Stomach (tissue), 9 donors: ENCODE measurements around the gene KMT5C. TPM values are rescaled to one million over a fixed set of nuclear protein-coding genes. Genes with fewer than 3 reads are reported as not detected.
A peak's percentile ranks its signal among the peaks of the same experiment; 100 is the strongest.

ENCODE experiments used
- DNase-seq, 2 donors: peaks; one replicate each; pipeline versions ENCODE4 v3.0.0 to v3.0.0-alpha.2; 2013 to 2019
- H3K27ac ChIP-seq, 5 donors: fragments of 200-600 bp in 4 of 5; sonication (generic) in 4 of 5; one replicate each; pipeline ENCODE4 v1.5.1; 2013 to 2019; ENCODE audit warnings: mild to moderate bottlenecking in 1 of 5, moderate library complexity in 1 of 5
- H3K27me3 ChIP-seq, 3 donors: fragments of 200-600 bp; sonication (generic); one replicate each; pipeline ENCODE4 v1.5.1; 2017 to 2019; ENCODE audit warnings: mixed run types in 1 of 3
- H3K36me3 ChIP-seq, 4 donors: fragments of 200-600 bp; sonication (generic); 1 replicate in 3 of 4; 2 replicates in 1 of 4; pipeline ENCODE4 v1.5.1; 2016 to 2019
- H3K4me1 ChIP-seq, 4 donors: fragments of 200-600 bp; sonication (generic); one replicate each; pipeline ENCODE4 v1.5.1; 2016 to 2019
- H3K4me3 ChIP-seq, 4 donors: fragments of 200-600 bp; sonication (generic) in 3 of 4; one replicate each; pipeline ENCODE4 v1.5.1; 2016 to 2019; ENCODE audit warnings: mild to moderate bottlenecking in 1 of 4
- H3K9me3 ChIP-seq, 4 donors: fragments of 200-600 bp; sonication (generic); one replicate each; pipeline ENCODE4 v1.5.1; 2016 to 2019
- CTCF ChIP-seq, 7 experiments: fragments of 450-650 bp in 4 of 7; fragments of 200-600 bp in 3 of 7; sonication (generic) in 3 of 7; IDR thresholded peaks; one replicate each; pipeline ENCODE4 v1.5.1; 2016 to 2019; ENCODE audit warnings: antibody characterized with exemption in 7 of 7, control low read depth in 2 of 7, mild to moderate bottlenecking in 1 of 7
- EP300 ChIP-seq: sonication (generic); formaldehyde crosslinking; IDR thresholded peaks from one replicate; pipeline ENCODE4 v1.6.1; 2017; ENCODE audit warnings: antibody characterized with exemption
- POLR2A ChIP-seq, 4 donors: fragments of 450-650 bp; IDR thresholded peaks; one replicate each; pipeline ENCODE4 v1.6.1; 2016; ENCODE audit warnings: antibody characterized with exemption in 4 of 4, control low read depth in 2 of 4, mild to moderate bottlenecking in 1 of 4, moderate library complexity in 1 of 4
- POLR2AphosphoS5 ChIP-seq, 3 donors: sonication (generic); formaldehyde crosslinking; IDR thresholded peaks; one replicate each; pipeline ENCODE4 v1.6.1; 2016; ENCODE audit warnings: antibody characterized with exemption in 3 of 3
- WGBS, 5 donors: extraction: QIAGEN DNeasy Blood & Tissue Kit in 3 of 5; methylation state at CpG; one replicate each; pipeline versions ENCODE4 v1.1.5 to v1.1.7; 2013 to 2018; 5-methylcytosine and 5-hydroxymethylcytosine counted together
- intact Hi-C: fragments of 100-400 bp; cut with DNase I; formaldehyde crosslinking; loops from one replicate; pipeline ENCODE4 v1.15.1; 2023; ENCODE audit warnings: low total_unique reads
- polyA plus RNA-seq, 3 donors: library from polyadenylated mRNA; stranded (reverse); fragments of 200-250 nt; gene quantifications; one replicate each; pipeline ENCODE4 v1.2.3, GENCODE V29; 2013
- total RNA-seq, 5 donors: library from RNA; depleted of rRNA; stranded (reverse); fragments of >200 nt; gene quantifications; one replicate each; pipeline versions ENCODE4 v1.1.0 to v1.2.3, GENCODE V29; 2014 to 2016
- donor health status: healthy with polysubstance abuse.
- donor health status: Bipolar disorder and iron deficiency.
- donor health status: healthy.

KMT5C gene
- total and polyA plus RNA-seq, 8 donors: 2.7 to 122 (median 12.2) TPM

GRCh38 chr19:55300886-55301458 lies 38.7 kb upstream of the KMT5C start:
- peaks cover 0 to 28% (median 12%) of the 10 kb centered on the region in 4 donors for H3K36me3 ChIP-seq
- peaks cover 0 to 7% (median 0%) of the 10 kb centered on the region in 3 donors for H3K27me3 ChIP-seq
- peaks cover 7 to 12% (median 12%) of the 10 kb centered on the region in 4 donors for H3K4me1 ChIP-seq
- intact Hi-C loops: loop anchor here (10.0 kb wide), 1 partner anchor 114 kb away; no protein-coding TSS in a partner anchor
- TF ChIP-seq POLR2AphosphoS5 (IDR thresholded peaks at IDR 0.05) (no peak), POLR2A (IDR thresholded peaks at IDR 0.05) (no peak), EP300 (no peak), CTCF (IDR thresholded peaks at IDR 0.05) (no peak)
- H3K27ac ChIP-seq: no peak overlapping the region
- 71 to 77% (median 72%) methylated on average over 15 of the region's 15 CpGs for WGBS, 5 donors
- no peaks in the 10 kb centered on the region for H3K9me3 ChIP-seq
- H3K4me3 ChIP-seq: peak overlapping the region in 1 of 4 donors; percentile 40
- no peak for DNase-seq

GRCh38 chr19:55301459-55302317 lies 38.0 kb upstream of the KMT5C start:
- intact Hi-C loops: loop anchor here (10.0 kb wide), 1 partner anchor 113 kb away; no protein-coding TSS in a partner anchor
- Histone ChIP-seq H3K4me3 (peak overlapping the region; percentile 27 to 40 (median 37)), H3K27me3 (peaks cover 0 to 7% (median 0%) of the 10 kb centered on the region in 3 donors), H3K36me3 (peaks cover 0 to 32% (median 18%) of the 10 kb centered on the region in 4 donors), H3K9me3 (no peaks in the 10 kb centered on the region), H3K27ac (peak overlapping the region in 2 of 5 donors; percentile 13 to 30), H3K4me1 (peaks cover 7 to 12% (median 12%) of the 10 kb centered on the region in 4 donors)
- peak; percentile 91 to 95 for DNase-seq
- TF ChIP-seq POLR2A (IDR thresholded peaks at IDR 0.05) (no peak), POLR2AphosphoS5 (IDR thresholded peaks at IDR 0.05) (peak in 2 of 3 donors; percentile 41 to 79), CTCF (IDR thresholded peaks at IDR 0.05) (peak in 5 of 7 experiments; percentile 85 to 100 (median 99))
- 10 to 16% (median 13%) methylated on average over 27 to 42 of the region's 42 CpGs for WGBS, 5 donors

- Histone ChIP-seq H3K36me3 (peaks cover 0 to 35% (median 21%) of the 10 kb centered on the region in 4 donors), H3K4me1 (peaks cover 7 to 12% (median 12%) of the 10 kb centered on the region in 4 donors), H3K27ac (peak overlapping the region in 1 of 5 donors; percentile 30), H3K4me3 (peak overlapping the region; percentile 27 to 40 (median 37)), H3K27me3 (peaks cover 0 to 7% (median 0%) of the 10 kb centered on the region in 3 donors), H3K9me3 (no peaks in the 10 kb centered on the region)
- no peak for DNase-seq
- TF ChIP-seq POLR2A (IDR thresholded peaks at IDR 0.05) (no peak), CTCF (IDR thresholded peaks at IDR 0.05) (no peak), POLR2AphosphoS5 (IDR thresholded peaks at IDR 0.05) (no peak), EP300 (no peak)
- 68 to 81% (median 76%) methylated on average over 11 to 12 of the region's 12 CpGs for WGBS, 5 donors
- intact Hi-C loops: loop anchor here (10.0 kb wide), 1 partner anchor 112 kb away; no protein-coding TSS in a partner anchor
Observed at GRCh38 chr19:55302318-55302703, 37.4 kb upstream of the KMT5C start.

GRCh38 chr19:55303477-55303876 lies 36.2 kb upstream of the KMT5C start:
- intact Hi-C loops: loop anchor here (10.0 kb wide), 1 partner anchor 111 kb away; no protein-coding TSS in a partner anchor

More at GRCh38 chr19:55303477-55303876, 36.2 kb upstream of the KMT5C start:
- no peaks in the 10 kb centered on the region for H3K9me3 ChIP-seq
- H3K27ac ChIP-seq: no peak overlapping the region
- no peak for TF ChIP-seq POLR2A (IDR thresholded peaks at IDR 0.05)
- TF ChIP-seq EP300: no peak
- no peak for TF ChIP-seq CTCF (IDR thresholded peaks at IDR 0.05)
- TF ChIP-seq POLR2AphosphoS5 (IDR thresholded peaks at IDR 0.05): no peak
- H3K36me3 ChIP-seq: peaks cover 0 to 42% (median 21%) of the 10 kb centered on the region in 4 donors
- DNase-seq: no peak
- no peak overlapping the region for H3K4me3 ChIP-seq
- peaks cover 7 to 12% (median 12%) of the 10 kb centered on the region in 4 donors for H3K4me1 ChIP-seq
- 78 to 94% (median 92%) methylated on average over 6 to 11 of the region's 11 CpGs for WGBS, 5 donors
- H3K27me3 ChIP-seq: peaks cover 0 to 7% (median 0%) of the 10 kb centered on the region in 3 donors
